ENCODE measurements around the gene TAS2R7. TPM values are rescaled to one million over a fixed set of nuclear protein-coding genes. Genes with fewer than 3 reads are reported as not detected.

The TAS2R7 gene
- total and polyA plus RNA-seq, 4 donors: 0.33 TPM; not detected in 3

GRCh38 chr12:10756194-10756593 is 46.2 kb downstream of the TAS2R7 start:
- 100% methylated on average over 2 of the region's 4 CpGs for WGBS (ENCODE audit: insufficient coverage)
- no peaks in the 10 kb centered on the region for H3K36me3 ChIP-seq (ENCODE audit: control insufficient read depth, insufficient read depth, low read length)
- H3K9me3 ChIP-seq (ENCODE audit: control insufficient read depth, insufficient read depth, low read length): no peaks in the 10 kb centered on the region
- no peak overlapping the region for H3K27ac ChIP-seq (ENCODE audit: low read depth, low read length)
- H3K4me1 ChIP-seq (ENCODE audit: control insufficient read depth, insufficient read depth, low read length): no peaks in the 10 kb centered on the region
- H3K27me3 ChIP-seq (ENCODE audit: control insufficient read depth, insufficient read depth, low read length): no peaks in the 10 kb centered on the region
- no peak for DNase-seq (ENCODE audit: low read depth in 4 of 6, low spot score in 6 of 6)
- no peak overlapping the region for H3K4me3 ChIP-seq (ENCODE audit: low read depth, low read length)

- H3K9me3 ChIP-seq (ENCODE audit: control insufficient read depth, insufficient read depth, low read length): no peaks in the 10 kb centered on the region
- no peaks in the 10 kb centered on the region for H3K36me3 ChIP-seq (ENCODE audit: control insufficient read depth, insufficient read depth, low read length)
- no peaks in the 10 kb centered on the region for H3K27me3 ChIP-seq (ENCODE audit: control insufficient read depth, insufficient read depth, low read length)
- H3K4me1 ChIP-seq (ENCODE audit: control insufficient read depth, insufficient read depth, low read length): no peaks in the 10 kb centered on the region
- no peak overlapping the region for H3K27ac ChIP-seq (ENCODE audit: low read depth, low read length)
- DNase-seq (ENCODE audit: low read depth in 4 of 6, low spot score in 6 of 6): peak in 1 of 6 donors; percentile 26
- WGBS (ENCODE audit: insufficient coverage): 57% methylated on average over 1 of the region's 4 CpGs
- H3K4me3 ChIP-seq (ENCODE audit: low read depth, low read length): no peak overlapping the region
These were observed 49.4 kb downstream of the TAS2R7 start for GRCh38 chr12:10753059-10753458.

Small RNA genes within 50 kb of the gene (small RNA-seq; reads per million reads assigned to genes)
- not detected for gene PRR4 (ENCODE audit: low replicate concordance)

Other genes with a start within 250 kb of the TAS2R7 start
- gene MAGOHB, start 189.0 kb downstream of the TAS2R7 start, total RNA-seq: 10 to 100 TPM; 20.3 to 28.3 TPM
- gene MAGOHB, start 189.0 kb downstream of the TAS2R7 start, polyA plus RNA-seq (ENCODE audit: insufficient read length in 2 of 2): 10 to 100 TPM; 18.3 to 22.2 TPM
- gene STYK1, start 128.6 kb downstream of the TAS2R7 start, total RNA-seq: 10 to 100 TPM in 1 of 2 donors, 1 to 10 TPM in 1; 3.0 to 11.2 TPM
- 1 to 10 TPM; 6.2 to 6.4 TPM for gene STYK1, start 128.6 kb downstream of the TAS2R7 start, polyA plus RNA-seq (ENCODE audit: insufficient read length in 2 of 2)
- 10 to 100 TPM; 54.6 to 61.7 TPM for gene YBX3, start 79.3 kb downstream of the TAS2R7 start, total RNA-seq
- gene YBX3, start 79.3 kb downstream of the TAS2R7 start, polyA plus RNA-seq (ENCODE audit: insufficient read length in 2 of 2): 10 to 100 TPM; 56.2 to 80.2 TPM
- gene TAS2R8, start 4.7 kb upstream of the TAS2R7 start, total RNA-seq: under 1 TPM; 0.11 to 0.89 TPM
- gene TAS2R8, start 4.7 kb upstream of the TAS2R7 start, polyA plus RNA-seq (ENCODE audit: insufficient read length in 2 of 2): not detected
- gene TAS2R9, start 7.5 kb upstream of the TAS2R7 start, total RNA-seq: 1 to 10 TPM in 1 of 2 donors, under 1 TPM in 1; 0.44 to 1.4 TPM
- under 1 TPM in 1 of 2 donors, not detected in 1; 0.24 TPM for gene TAS2R9, start 7.5 kb upstream of the TAS2R7 start, polyA plus RNA-seq (ENCODE audit: insufficient read length in 2 of 2)
- 1 to 10 TPM; 1.8 to 4.5 TPM for gene TAS2R10, start 23.7 kb upstream of the TAS2R7 start, total RNA-seq
- gene TAS2R10, start 23.7 kb upstream of the TAS2R7 start, polyA plus RNA-seq (ENCODE audit: insufficient read length in 2 of 2): under 1 TPM; 0.74 to 0.86 TPM
- gene PRR4, start 46.8 kb upstream of the TAS2R7 start, total RNA-seq: 10 to 100 TPM in 1 of 2 donors, 1 to 10 TPM in 1; 3.5 to 11.8 TPM
- 10 to 100 TPM; 10.7 to 12.5 TPM for gene PRR4, start 46.8 kb upstream of the TAS2R7 start, polyA plus RNA-seq (ENCODE audit: insufficient read length in 2 of 2)
- 10 to 100 TPM; 44.5 to 66.9 TPM for gene PRH1, start 81.6 kb upstream of the TAS2R7 start, total RNA-seq
- gene PRH1, start 81.6 kb upstream of the TAS2R7 start, polyA plus RNA-seq (ENCODE audit: insufficient read length in 2 of 2): 10 to 100 TPM in 1 of 2 donors, 1 to 10 TPM in 1; 10.0 to 12.3 TPM
- gene TAS2R13, start 106.9 kb upstream of the TAS2R7 start, total RNA-seq: 10 to 100 TPM in 1 of 2 donors, 1 to 10 TPM in 1; 2.5 to 10.9 TPM
- gene TAS2R13, start 106.9 kb upstream of the TAS2R7 start, polyA plus RNA-seq (ENCODE audit: insufficient read length in 2 of 2): not detected
- gene PRH2, start 126.6 kb upstream of the TAS2R7 start, total RNA-seq: under 1 TPM in 1 of 2 donors, not detected in 1; 0.88 TPM
- not detected for gene PRH2, start 126.6 kb upstream of the TAS2R7 start, polyA plus RNA-seq (ENCODE audit: insufficient read length in 2 of 2)
- gene TAS2R14, start 136.6 kb upstream of the TAS2R7 start, total RNA-seq: 10 to 100 TPM in 1 of 2 donors, 1 to 10 TPM in 1; 3.0 to 13.3 TPM
- 1 to 10 TPM; 4.6 to 5.3 TPM for gene TAS2R14, start 136.6 kb upstream of the TAS2R7 start, polyA plus RNA-seq (ENCODE audit: insufficient read length in 2 of 2)
- gene TAS2R50, start 184.3 kb upstream of the TAS2R7 start, total RNA-seq: 10 to 100 TPM in 1 of 2 donors, 1 to 10 TPM in 1; 3.9 to 10.9 TPM
- gene TAS2R50, start 184.3 kb upstream of the TAS2R7 start, polyA plus RNA-seq (ENCODE audit: insufficient read length in 2 of 2): under 1 TPM in 1 of 2 donors, not detected in 1; 0.17 TPM
- 10 to 100 TPM in 1 of 2 donors, 1 to 10 TPM in 1; 3.4 to 14.6 TPM for gene TAS2R20, start 195.7 kb upstream of the TAS2R7 start, total RNA-seq
- 1 to 10 TPM; 2.1 to 2.6 TPM for gene TAS2R20, start 195.7 kb upstream of the TAS2R7 start, polyA plus RNA-seq (ENCODE audit: insufficient read length in 2 of 2)
- gene TAS2R19, start 220.0 kb upstream of the TAS2R7 start, total RNA-seq: 10 to 100 TPM in 1 of 2 donors, 1 to 10 TPM in 1; 6.3 to 15.9 TPM
- 1 to 10 TPM; 1.4 to 2.3 TPM for gene TAS2R19, start 220.0 kb upstream of the TAS2R7 start, polyA plus RNA-seq (ENCODE audit: insufficient read length in 2 of 2)
- 10 to 100 TPM in 1 of 2 donors, 1 to 10 TPM in 1; 7.8 to 18.3 TPM for gene TAS2R31, start 228.8 kb upstream of the TAS2R7 start, total RNA-seq
- gene TAS2R31, start 228.8 kb upstream of the TAS2R7 start, polyA plus RNA-seq (ENCODE audit: insufficient read length in 2 of 2): 1 to 10 TPM in 1 of 2 donors, under 1 TPM in 1; 0.82 to 1.6 TPM

Data from spinal cord (tissue), 10 donors.